ENCODE results near the gene TFPI.

GRCh38 chr2:187590175-187590574 lies 35.9 kb upstream of the TFPI start:
- TF ChIP-seq CTCF (IDR thresholded peaks at IDR 0.05; ENCODE audit: borderline replicate concordance, extremely low read depth, low read length, poor library complexity, severe bottlenecking) (no peak), EZH2 (IDR thresholded peaks at IDR 0.05; ENCODE audit: borderline replicate concordance, low read depth, low read length, severe bottlenecking) (no peak)

Measured in DND-41 (cell line).